Endodermal cell (in vitro differentiated cells): ENCODE results near the gene COL28A1. TPM values are rescaled to one million over a fixed set of nuclear protein-coding genes. Genes with fewer than 3 reads are reported as not detected.

Experiments used
- DNase-seq: peaks from one replicate; pipeline ENCODE4 v3.0.0-alpha.2; 2017
- H3K27ac ChIP-seq: 2 replicates; pipeline ENCODE4 v1.5.1; 2013; ENCODE audit warnings: mild to moderate bottlenecking, low read depth, low read length, moderate library complexity
- H3K27me3 ChIP-seq: 2 replicates; pipeline ENCODE4 v1.6.1; 2013; ENCODE audit warnings: mild to moderate bottlenecking, low read length, moderate library complexity; ENCODE audit not compliant: insufficient read depth, control insufficient read depth, poor library complexity, severe bottlenecking
- H3K36me3 ChIP-seq: 2 replicates; pipeline ENCODE4 v1.7.0; 2013; ENCODE audit warnings: mild to moderate bottlenecking, low read length, moderate library complexity; ENCODE audit not compliant: control insufficient read depth, insufficient read depth
- H3K4me1 ChIP-seq: one replicate; pipeline ENCODE4 v1.7.0; 2013; ENCODE audit warnings: low read length; ENCODE audit not compliant: control insufficient read depth, insufficient read depth
- H3K4me3 ChIP-seq: 2 replicates; pipeline ENCODE4 v1.5.1; 2013; ENCODE audit warnings: mild to moderate bottlenecking, low read length, moderate library complexity
- H3K9ac ChIP-seq: 2 replicates; pipeline ENCODE4 v1.6.1; 2013; ENCODE audit warnings: mild to moderate bottlenecking, low read length, moderate library complexity; ENCODE audit not compliant: poor library complexity, severe bottlenecking; ENCODE audit errors: extremely low read depth
- H3K9me3 ChIP-seq: 2 replicates; pipeline ENCODE4 v1.6.1; 2013; ENCODE audit warnings: mild to moderate bottlenecking, low read length, moderate library complexity; ENCODE audit not compliant: control insufficient read depth
- H3K27ac Mint-ChIP-seq: 2 replicates; pipeline ENCODE4 v1.8.0; 2020; ENCODE audit warnings: mixed read lengths
- H3K27me3 Mint-ChIP-seq: 2 replicates; pipeline ENCODE4 v1.8.0; 2021; ENCODE audit warnings: mild to moderate bottlenecking, mixed read lengths; ENCODE audit not compliant: insufficient read depth
- H3K36me3 Mint-ChIP-seq: 2 replicates; pipeline ENCODE4 v1.8.0; 2020; ENCODE audit warnings: low read depth, mixed read lengths
- H3K4me1 Mint-ChIP-seq: 2 replicates; pipeline ENCODE4 v1.8.0; 2020; ENCODE audit warnings: mixed read lengths
- H3K4me3 Mint-ChIP-seq: 2 replicates; pipeline ENCODE4 v1.8.0; 2020; ENCODE audit warnings: mild to moderate bottlenecking, moderate library complexity, mixed read lengths
- H3K9me3 Mint-ChIP-seq: 2 replicates; pipeline ENCODE4 v1.8.0; 2020; ENCODE audit warnings: mild to moderate bottlenecking, mixed read lengths
- WGBS, 2 experiments: methylation state at CpG; one replicate each; pipeline versions ENCODE4 v1.1.5 to v1.1.7; 2013; ENCODE audit warnings: missing lambda C conversion rate in 2 of 2, mixed read lengths in 1 of 2; ENCODE audit not compliant: insufficient coverage in 1 of 2, insufficient read length in 1 of 2; 5-methylcytosine and 5-hydroxymethylcytosine counted together
- total RNA-seq, 2 donors: library from RNA; stranded (reverse); fragmentation: NEBNext Ultra II Directional in 1 of 2; extraction: Animal tissue kit (Norgen Biotek cat#: 25700) in 1 of 2; gene quantifications; 2 replicates in 1 of 2; 3 replicates in 1 of 2; pipeline ENCODE4 v1.2.1, GENCODE V29; 2021
- TF ChIP-seq, protein P1 (sequence below): fragments of 200-600 bp; sonication (generic); conservative IDR thresholded peaks from 2 replicates; pipeline ENCODE4 v1.5.0; 2021; ENCODE audit warnings: antibody characterized with exemption, mild to moderate bottlenecking

Gene COL28A1
- total RNA-seq, 2 donors from 2014 or later, result 0.44 to 1.2 TPM

DNA sequence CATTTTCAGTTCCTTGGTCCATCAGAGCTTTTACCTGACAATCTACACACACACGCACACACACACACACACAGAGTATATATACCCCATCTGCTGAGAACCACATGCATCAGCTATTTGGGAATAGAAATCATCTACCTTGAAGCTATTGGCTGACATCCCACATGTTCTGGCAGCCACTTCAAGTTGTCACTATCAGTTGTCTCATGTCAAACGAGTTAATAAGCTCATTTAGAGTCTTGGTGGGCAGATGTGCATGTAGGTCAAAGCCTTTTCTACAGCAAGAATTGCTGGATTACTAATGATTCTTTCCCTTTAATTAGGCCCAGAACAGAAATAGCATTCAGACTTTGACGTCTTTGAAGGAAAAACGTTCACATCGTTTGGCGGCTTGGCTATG lies 36.8 kb downstream of the COL28A1 start:
- no peaks in the 10 kb centered on the region for H3K27me3 ChIP-seq
- Mint-ChIP-seq H3K9me3 (no peaks in the 10 kb centered on the region), H3K36me3 (no peaks in the 10 kb centered on the region), H3K27ac (no peak overlapping the region), H3K4me3 (no peak overlapping the region), H3K4me1 (no peaks in the 10 kb centered on the region), H3K27me3 (no peaks in the 10 kb centered on the region)
- no peak for DNase-seq
- H3K9me3 ChIP-seq, result no peaks in the 10 kb centered on the region
- H3K9ac ChIP-seq, result no peak overlapping the region
- WGBS, 2 experiments, result 87 to 100% methylated on average over 1 to 6 of the region's 6 CpGs
- no peaks in the 10 kb centered on the region for H3K36me3 ChIP-seq
- H3K27ac ChIP-seq, result no peak overlapping the region
- TF ChIP-seq, protein P1, sequence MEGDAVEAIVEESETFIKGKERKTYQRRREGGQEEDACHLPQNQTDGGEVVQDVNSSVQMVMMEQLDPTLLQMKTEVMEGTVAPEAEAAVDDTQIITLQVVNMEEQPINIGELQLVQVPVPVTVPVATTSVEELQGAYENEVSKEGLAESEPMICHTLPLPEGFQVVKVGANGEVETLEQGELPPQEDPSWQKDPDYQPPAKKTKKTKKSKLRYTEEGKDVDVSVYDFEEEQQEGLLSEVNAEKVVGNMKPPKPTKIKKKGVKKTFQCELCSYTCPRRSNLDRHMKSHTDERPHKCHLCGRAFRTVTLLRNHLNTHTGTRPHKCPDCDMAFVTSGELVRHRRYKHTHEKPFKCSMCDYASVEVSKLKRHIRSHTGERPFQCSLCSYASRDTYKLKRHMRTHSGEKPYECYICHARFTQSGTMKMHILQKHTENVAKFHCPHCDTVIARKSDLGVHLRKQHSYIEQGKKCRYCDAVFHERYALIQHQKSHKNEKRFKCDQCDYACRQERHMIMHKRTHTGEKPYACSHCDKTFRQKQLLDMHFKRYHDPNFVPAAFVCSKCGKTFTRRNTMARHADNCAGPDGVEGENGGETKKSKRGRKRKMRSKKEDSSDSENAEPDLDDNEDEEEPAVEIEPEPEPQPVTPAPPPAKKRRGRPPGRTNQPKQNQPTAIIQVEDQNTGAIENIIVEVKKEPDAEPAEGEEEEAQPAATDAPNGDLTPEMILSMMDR, result no peak
- H3K4me3 ChIP-seq, result no peak overlapping the region
- H3K4me1 ChIP-seq, result no peaks in the 10 kb centered on the region

DNA sequence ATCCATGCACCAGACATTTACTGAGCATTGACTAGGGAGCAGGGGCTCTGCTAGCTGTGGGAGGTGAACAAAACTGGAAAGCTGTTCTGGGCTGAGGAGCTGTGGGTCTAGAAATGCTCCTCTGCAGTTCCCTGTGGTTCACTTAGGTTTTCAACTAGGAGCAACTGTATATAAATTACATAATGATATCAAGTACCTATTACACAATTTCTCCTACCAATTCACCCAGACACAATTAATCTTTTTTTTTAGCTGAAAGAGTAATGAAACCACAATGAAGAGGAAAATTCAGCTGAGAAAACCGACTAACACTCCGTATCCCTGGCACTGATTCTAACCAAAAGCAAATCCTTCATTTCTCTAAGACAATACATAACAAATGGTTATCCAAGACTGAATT lies 39.4 kb downstream of the COL28A1 start:
- no peak for DNase-seq
- Histone ChIP-seq H3K4me3 (no peak overlapping the region), H3K9me3 (no peaks in the 10 kb centered on the region), H3K36me3 (no peaks in the 10 kb centered on the region), H3K27me3 (no peaks in the 10 kb centered on the region), H3K9ac (no peak overlapping the region), H3K4me1 (no peaks in the 10 kb centered on the region), H3K27ac (no peak overlapping the region)
- no peaks in the 10 kb centered on the region for H3K36me3 Mint-ChIP-seq
- WGBS, 2 experiments, result 98 to 100% methylated on average over 2 of the region's 2 CpGs
- H3K4me1 Mint-ChIP-seq, result no peaks in the 10 kb centered on the region
- H3K27ac Mint-ChIP-seq, result no peak overlapping the region
- no peak overlapping the region for H3K4me3 Mint-ChIP-seq
- no peaks in the 10 kb centered on the region for H3K9me3 Mint-ChIP-seq
- H3K27me3 Mint-ChIP-seq, result no peaks in the 10 kb centered on the region
- TF ChIP-seq, protein P1, result no peak

DNA sequence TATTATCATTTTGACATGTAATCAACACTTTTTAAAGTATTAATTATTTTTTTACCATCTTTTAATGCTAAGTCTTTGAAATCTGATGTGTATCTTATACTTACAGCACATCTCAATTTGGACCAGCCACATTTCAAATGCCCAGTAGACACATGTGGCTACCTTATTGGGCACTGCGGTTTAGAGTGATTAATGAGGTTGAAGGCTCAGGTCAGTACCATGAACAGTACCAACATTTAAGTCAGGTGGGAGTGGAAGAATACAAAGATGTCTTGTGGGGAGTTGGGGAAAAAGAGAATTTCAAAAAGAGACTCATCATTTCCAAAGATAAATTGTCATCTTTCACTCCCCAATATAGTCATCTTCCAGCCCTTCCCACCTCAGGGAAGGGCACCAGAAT lies 40.5 kb downstream of the COL28A1 start:
- WGBS, 2 experiments, result 90% methylated on average over 1 of the region's 1 CpG; no CpG with 5 or more reads in 1 of the 2 experiments
- Mint-ChIP-seq H3K36me3 (no peaks in the 10 kb centered on the region), H3K27me3 (no peaks in the 10 kb centered on the region), H3K4me1 (no peaks in the 10 kb centered on the region), H3K4me3 (no peak overlapping the region), H3K9me3 (no peaks in the 10 kb centered on the region), H3K27ac (no peak overlapping the region)
- Histone ChIP-seq H3K4me3 (no peak overlapping the region), H3K27ac (no peak overlapping the region), H3K36me3 (no peaks in the 10 kb centered on the region), H3K9me3 (no peaks in the 10 kb centered on the region), H3K4me1 (no peaks in the 10 kb centered on the region), H3K9ac (no peak overlapping the region), H3K27me3 (no peaks in the 10 kb centered on the region)
- TF ChIP-seq, protein P1, result no peak
- DNase-seq, result no peak
